ENCODE results near the gene SENP3.
A peak's percentile ranks its signal among the peaks of the same experiment; 100 is the strongest.

Gene SENP3

DNA sequence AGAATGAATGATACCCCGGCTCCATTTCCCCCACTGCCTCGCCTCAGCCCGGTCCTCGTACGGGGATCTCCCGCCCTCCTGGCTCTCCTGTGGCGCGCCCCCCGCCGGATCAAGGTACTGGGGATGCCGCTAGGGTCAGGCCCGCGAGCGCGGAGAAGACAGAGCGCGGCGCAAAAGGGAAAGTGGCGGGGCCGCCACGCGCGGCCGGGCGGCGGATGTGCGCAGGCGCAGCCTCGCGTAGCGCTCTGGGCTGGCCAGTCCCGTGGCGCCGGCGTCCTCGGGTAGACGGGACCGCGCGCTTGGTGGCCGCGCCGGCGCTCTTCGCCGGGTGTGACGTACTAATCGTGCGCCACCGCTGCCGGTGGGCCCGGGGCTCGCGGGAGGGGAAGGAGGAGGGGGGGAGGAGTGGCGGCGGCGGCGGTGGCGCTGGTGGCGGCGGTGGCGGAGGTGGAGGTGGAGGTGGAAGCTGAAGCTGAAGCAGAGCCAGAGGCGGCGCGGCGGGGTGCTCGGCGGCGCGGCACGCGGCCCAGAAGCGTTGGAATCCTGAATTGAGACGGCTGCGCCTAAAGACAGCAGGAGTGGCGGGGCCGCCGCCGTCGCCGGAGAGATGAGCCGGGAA lies at the start of gene SENP3:
Gene SENP3 (plus strand): TSS at position 331 of the 619 bp plus-strand sequence. CDS start 1,158 bp downstream, outside the sequence.
- DNase-seq (ENCODE audit: low spot score): peak; percentile 99

DNA sequence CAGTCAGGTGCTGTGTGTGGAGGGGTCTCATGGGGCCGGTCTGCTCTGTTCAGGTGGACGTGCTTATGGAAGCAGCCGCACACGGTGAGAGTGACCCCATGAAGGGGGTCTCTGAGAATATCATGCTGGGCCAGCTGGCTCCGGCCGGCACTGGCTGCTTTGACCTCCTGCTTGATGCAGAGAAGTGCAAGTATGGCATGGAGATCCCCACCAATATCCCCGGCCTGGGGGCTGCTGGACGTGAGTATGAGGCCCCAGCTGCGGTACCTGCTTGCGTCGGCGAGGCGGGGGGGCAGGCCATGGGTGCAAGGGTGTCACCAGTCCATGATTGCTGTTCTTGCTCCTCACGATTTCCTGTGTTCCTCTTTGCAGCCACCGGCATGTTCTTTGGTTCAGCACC lies 49.6 kb upstream of the SENP3 start:
- no peak for DNase-seq (ENCODE audit: low spot score)

DNA sequence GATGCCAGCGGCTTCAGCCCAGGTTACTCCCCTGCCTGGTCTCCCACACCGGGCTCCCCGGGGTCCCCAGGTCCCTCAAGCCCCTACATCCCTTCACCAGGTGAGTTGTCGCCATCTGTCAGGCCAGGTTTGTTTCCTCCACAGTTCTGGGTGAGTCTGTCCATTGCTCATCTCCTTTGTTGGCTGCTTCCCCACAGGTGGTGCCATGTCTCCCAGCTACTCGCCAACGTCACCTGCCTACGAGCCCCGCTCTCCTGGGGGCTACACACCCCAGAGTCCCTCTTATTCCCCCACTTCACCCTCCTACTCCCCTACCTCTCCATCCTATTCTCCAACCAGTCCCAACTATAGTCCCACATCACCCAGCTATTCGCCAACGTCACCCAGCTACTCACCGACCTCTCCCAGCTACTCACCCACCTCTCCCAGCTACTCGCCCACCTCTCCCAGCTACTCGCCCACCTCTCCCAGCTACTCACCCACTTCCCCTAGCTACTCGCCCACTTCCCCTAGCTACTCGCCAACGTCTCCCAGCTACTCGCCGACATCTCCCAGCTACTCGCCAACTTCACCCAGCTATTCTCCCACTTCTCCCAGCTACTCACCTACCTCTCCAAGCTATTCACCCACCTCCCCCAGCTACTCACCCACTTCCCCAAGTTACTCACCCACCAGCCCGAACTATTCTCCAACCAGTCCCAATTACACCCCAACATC lies 48.7 kb upstream of the SENP3 start:
- no peak for DNase-seq (ENCODE audit: low spot score)

DNA sequence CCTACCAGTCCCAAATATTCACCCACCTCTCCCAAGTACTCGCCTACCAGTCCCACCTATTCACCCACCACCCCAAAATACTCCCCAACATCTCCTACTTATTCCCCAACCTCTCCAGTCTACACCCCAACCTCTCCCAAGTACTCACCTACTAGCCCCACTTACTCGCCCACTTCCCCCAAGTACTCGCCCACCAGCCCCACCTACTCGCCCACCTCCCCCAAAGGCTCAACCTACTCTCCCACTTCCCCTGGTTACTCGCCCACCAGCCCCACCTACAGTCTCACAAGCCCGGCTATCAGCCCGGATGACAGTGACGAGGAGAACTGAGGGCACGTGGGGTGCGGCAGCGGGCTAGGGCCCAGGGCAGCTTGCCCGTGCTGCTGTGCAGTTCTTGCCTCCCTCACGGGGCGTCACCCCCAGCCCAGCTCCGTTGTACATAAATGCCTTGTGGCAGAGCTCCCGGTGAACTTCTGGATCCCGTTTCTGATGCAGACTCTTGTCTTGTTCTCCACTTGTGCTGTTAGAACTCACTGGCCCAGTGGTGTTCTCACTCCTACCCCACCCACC lies 47.8 kb upstream of the SENP3 start:
- DNase-seq (ENCODE audit: low spot score): no peak

DNA sequence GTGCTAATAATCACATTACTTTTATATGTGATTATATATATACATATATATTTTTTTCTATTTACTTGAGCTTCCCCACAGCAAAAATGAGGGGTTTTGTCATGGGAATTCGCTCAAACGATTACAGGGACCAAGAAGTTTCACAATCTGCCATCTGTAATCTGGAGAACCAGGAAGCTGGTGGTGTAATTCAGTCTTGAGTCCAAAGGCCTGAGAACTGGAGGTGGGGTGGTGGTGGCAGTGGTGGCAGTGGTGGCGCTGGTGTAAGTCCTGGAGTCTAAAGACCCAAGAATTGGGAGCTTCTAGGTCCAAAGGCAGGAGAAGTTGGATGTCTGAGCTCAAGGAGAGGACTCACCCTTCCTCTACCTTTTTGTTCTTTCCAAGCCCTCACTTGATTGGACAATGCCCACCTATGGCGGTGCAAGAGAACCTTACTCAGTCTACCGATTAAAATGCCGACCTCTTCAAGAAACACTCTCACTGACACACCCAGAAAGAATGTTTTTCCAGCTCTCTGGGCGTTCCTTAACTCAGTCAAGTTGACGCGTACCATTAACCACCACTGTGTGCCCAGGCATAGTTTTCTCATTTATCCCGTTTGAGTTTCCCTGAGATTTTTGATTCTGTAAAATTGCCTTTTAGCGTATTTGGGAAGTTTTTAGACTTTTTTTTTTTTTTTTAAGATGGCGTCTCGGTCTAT lies 45.7 kb upstream of the SENP3 start:
- DNase-seq (ENCODE audit: low spot score): no peak

DNA sequence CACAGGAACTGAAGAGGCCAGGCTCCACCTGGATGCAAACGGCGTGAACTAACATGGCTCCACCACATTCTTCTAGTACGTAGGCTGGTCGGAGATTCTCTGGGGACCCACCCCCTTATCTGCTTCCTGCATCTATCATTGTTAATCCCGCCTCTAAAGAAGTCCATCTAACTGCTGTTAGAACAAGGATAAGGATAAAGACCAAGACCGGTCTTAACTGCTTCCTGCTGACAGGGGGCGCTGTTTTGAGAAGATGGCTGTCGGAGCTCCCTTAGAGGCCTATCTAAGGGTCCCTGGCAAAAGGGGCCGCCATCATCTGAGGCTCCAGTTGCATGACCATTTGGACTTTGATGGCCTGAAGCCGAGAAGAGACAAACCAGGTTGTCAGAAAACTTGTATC lies 38.7 kb upstream of the SENP3 start:
- no peak for DNase-seq (ENCODE audit: low spot score)

DNA sequence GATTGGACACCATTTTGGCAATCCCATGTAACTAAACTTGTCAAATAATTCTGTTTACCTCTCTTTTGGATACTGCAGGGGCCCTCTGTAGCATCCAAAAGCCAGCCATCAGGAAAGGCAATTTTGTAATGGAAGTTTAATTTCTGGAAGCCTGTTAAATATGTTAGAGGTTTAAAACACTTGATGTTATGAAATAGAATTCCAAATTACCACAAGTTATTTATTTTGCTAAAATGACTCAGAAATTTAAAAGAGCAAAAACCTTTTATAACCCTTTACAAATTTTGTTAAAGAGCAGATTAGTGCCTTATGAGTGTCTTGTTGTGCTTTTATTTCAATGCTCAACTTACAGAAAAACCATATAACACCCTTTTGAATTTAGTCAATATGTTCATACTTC lies 32.9 kb upstream of the SENP3 start:
- DNase-seq (ENCODE audit: low spot score): no peak

DNA sequence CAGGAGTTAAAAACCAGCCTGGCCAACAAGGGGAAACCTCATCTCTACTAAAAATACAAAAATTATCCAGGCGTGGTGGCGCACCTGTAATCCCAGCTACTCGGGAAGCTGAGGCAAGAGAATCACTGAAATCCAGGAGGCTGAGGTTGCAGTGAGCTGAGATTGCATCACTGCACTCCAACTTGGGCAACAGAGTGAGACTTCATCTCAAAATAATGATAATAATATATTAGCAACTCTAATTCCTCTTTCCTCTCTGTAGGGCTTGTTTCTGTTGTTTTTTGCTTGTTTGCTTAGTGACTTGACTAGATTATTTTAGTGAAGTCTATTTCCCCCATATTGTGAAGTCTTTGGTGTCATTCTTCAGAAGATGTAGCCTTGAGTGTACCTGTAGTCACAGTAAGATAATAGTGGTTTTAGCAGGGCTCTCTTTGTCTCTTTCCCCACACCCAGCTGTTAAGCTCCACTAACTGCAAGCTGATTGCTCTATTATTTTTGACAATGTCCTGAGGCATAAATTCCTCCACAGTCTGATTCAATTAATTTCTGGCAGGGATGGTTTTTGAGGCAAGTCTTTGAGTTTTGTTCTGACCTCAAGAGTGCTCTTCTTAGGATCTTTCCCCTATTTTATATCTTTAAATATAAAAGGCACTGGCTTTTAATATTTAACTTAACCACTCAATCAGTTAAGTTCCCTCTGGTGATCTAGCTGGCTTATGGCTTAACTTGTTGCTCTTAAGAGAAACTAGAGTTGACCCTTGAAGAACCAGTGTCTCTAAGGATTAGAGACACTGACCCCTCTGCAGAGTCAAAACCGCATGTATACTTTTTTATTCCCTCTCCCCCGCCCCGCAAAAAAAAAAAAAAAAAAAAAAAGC lies 31.5 kb upstream of the SENP3 start:
- no peak for DNase-seq (ENCODE audit: low spot score)

DNA sequence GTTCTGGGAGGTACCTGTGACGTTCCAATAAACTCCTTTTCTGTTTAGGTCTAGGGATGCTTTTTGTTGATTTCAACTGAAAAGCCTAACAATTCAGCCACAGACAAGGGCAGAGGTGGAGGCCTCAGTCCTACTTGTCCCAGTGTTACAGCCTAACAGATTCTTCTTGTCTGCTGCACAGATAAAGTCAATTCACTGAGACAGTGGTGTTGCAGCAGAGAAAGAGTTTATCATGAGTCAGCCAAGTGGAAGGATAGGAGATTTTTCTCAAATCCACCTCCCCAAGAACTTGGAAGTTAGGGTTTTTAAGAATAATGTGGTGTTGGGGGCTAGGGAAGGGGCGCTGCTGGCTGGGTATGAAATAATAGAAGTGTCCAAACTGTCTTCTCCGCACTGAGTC lies 23.7 kb upstream of the SENP3 start:
- no peak for DNase-seq (ENCODE audit: low spot score)

DNA sequence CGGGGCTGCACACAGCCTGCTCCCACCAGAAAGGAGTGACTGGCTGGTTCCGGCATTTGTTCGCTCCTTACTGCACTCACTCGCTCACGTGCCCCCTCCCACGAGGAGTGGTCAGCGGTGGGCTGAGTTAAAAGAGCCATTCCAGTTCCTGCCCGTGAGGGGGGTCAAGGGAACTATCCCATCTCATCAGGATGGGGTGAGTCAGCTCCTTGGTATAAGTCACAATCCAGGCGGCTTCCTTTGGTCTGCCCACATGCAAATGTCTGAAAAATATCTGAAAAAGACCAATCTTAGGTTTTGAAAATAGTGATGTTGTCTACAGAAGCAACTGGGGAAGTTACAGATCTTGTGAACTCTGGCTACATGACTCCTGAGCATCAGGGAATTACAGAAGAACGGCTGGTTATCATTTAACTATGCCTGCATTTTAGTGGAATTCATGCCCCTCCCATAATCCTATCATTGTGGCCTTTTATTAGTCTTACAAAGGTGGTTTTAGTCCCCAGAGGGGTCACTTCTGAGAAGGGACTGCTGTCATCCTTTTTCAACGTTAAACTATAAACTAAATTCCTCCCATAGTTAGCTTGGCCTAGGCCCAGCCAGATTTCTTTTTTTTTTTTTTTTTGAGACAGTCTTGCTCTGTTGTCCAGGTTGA lies 22.7 kb upstream of the SENP3 start:
- DNase-seq (ENCODE audit: low spot score): no peak

DNA sequence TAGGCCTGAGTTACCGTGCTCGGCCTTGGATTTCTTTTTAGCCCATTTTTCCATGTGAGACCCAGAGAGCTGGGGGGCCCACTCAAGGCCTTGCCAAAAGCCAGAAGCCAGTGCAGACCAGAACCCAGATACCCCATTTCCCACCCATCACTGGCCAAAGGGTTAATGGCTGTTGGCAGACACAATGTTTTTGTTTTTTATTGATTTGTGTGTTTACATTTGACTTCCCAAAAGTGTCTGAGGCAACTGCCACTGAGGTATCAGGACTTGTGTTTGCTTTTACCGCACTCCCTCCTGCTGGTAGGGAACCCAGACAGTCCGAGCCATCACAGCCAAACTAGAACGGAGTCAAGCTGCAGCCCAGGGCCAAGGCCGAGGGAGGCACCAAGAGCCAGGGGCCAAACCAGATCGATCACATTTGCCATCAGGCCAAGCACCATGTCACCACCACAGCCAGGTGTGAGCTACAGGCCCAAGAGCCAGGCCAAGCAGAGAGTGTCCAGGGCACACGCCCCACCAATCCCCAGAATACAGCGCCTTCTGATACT lies 20.6 kb upstream of the SENP3 start:
- DNase-seq (ENCODE audit: low spot score): no peak

DNA sequence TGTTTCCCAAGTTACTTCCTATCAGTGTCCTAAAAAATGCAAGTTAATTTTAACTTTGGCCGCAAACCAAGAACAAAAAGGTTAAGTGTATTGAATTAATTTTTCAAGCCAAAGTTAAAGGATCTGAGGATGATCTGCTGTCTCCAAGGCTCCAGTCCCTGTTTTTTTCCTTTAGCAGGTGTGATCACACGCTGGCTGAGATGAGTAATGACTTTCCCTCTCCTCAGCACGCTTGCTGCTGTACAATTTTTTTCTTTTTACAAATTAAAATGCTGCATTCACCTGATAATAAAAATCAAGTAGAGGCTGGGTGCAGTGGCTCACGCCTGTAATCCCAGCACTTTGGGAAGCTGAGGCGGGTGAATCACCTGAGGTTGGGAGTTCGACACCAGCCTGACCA lies 16.8 kb upstream of the SENP3 start:
- DNase-seq (ENCODE audit: low spot score): no peak

DNA sequence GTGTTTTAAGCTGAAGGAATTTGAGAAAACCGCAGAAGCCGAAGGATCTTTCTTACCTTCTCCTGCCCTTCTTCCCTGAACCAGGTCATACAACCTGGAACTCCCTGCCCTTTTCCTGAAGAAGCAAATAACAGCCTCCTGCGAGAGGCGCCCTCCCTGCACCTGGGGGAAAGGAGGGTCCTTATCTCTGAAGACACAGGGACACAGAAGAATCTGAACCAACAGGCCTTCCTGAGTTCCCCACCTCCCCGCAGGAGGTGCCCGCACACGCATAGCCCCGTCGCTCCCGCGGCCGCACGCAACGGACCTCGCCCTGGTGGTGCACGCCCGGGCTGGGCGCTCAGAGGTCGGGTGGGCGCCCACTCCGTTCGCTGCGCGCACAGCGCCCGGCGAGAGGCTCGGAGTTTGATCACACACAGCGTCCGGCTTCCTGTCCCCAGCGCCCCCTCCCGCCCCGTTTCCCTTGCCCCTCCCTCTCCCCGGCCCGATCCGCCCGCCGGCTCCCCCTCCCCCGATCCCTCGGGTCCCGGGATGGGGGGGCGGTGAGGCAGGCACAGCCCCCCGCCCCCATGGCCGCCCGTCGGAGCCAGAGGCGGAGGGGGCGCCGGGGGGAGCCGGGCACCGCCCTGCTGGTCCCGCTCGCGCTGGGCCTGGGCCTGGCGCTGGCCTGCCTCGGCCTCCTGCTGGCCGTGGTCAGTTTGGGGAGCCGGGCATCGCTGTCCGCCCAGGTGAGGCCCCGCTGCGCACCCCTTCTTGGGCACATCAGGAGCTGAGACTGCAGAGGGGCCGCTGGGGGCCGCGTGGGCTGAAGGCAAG lies 12.9 kb upstream of the SENP3 start, which contains the start of gene TNFSF12:
Gene TNFSF12 (plus strand): TSS at position 474 of the 816 bp plus-strand sequence. CDS start 96 bp downstream, at position 570.
- peak; percentile 59 for DNase-seq (ENCODE audit: low spot score)

DNA sequence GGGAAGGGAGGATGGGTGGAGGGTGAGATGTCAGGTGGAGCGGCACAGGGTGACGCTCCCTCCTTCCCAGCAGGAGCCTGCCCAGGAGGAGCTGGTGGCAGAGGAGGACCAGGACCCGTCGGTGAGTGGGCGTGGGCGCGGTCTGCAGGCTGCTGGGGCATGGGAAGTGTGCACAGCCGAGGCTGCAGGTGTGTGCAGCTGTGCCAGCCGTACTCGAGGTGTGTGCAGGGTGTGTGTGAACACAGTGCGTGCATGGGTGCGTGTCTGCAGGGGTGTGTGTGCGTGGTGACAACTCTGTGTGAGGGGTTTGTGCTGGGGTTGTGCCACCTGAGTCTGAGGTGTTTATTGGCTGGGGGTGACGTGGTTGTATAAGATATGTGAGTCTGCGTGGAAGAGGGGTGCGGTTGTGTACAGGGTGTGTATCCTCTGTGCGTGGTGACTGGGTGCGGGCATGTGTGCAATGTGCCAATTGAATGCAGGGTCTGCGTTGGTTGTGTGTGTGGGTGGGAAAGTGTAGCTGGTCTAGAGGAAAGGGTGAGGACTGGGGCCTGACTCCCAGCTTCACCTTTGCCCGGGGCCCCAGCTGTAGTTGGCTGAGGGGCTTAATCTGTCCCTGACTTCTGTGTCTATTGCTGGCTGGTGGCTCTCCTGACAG lies 12.2 kb upstream of the SENP3 start:
- no peak for DNase-seq (ENCODE audit: low spot score)

DNA sequence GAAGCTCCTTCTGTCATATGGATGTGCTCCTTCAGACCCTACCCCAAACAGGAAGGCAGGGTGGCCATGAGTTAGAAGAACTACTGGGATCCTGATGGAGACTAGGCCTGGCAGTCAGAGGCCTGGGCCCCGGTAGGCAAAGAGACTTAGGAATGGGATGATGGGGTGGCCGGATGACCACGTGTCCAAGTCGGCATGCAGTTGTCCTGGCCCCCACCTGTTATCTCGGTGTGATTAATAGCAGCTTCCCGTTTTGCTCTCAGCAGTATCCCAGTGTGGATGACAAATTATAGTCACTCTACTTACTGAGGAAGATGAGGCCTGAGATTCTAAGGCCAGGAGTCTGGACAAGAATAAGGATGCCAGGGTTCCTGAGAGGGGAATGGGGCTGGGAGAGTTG lies 11.4 kb upstream of the SENP3 start:
- DNase-seq (ENCODE audit: low spot score): no peak

DNA sequence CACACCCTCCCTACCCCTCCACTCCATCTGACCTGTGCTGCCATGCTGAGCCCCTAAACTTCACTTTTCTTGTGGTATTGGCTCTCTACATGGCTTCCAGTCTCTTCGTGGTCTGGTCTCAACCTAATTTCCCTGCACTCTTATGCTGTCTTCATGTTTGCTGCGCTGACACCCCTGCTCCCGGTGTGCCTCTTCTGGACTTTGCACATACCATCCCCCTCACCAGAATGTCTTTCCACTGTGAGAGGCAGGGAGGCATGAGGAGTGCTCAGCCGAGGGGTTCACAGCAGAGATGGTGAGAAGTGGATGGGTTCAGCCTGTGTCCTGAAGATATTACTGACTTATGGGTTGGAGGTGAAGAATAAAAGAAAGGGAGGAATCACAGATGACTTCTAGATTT lies 10.3 kb upstream of the SENP3 start:
- no peak for DNase-seq (ENCODE audit: low spot score)

DNA sequence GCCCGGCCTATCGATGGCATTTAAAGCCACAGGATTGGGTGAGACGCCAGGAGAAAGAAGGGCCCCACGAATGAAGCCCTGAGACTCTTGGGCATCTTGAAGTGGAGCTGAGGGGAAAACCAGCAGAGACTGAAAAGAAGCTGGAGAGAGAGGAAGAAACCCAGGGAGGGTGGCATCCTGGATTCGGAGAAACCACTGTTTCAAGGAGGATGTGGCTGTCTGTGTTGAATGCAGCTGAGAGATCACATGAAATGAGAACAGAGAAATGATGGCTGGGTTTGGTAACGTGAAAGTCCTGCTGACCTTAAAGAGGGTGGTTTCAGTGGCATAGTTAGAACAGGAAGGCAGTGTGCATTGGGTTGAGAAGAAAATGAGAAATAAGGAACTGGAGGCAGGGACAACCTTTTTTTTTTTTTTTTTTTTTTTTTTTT lies 9.1 kb upstream of the SENP3 start:
- DNase-seq (ENCODE audit: low spot score): no peak

DNA sequence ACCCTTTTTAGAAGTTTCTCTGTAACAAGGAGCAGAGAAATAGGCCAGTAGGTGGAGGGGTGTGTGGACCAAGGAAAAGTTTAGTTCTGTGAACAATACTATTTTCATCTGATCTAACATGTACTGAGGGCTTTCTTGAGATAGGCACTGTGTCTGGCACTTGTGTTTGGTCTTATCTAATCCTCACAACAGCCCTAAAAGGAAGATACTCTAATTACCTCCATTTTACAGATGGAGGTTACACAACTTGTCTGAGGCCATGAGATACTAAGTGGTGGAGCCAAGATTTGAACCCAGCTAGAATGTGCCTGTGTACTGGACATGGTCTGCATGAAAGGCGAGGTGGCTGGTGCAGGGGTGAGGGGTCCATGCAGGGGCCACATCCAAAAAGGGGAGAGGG lies 8.4 kb upstream of the SENP3 start:
- DNase-seq (ENCODE audit: low spot score): no peak

DNA sequence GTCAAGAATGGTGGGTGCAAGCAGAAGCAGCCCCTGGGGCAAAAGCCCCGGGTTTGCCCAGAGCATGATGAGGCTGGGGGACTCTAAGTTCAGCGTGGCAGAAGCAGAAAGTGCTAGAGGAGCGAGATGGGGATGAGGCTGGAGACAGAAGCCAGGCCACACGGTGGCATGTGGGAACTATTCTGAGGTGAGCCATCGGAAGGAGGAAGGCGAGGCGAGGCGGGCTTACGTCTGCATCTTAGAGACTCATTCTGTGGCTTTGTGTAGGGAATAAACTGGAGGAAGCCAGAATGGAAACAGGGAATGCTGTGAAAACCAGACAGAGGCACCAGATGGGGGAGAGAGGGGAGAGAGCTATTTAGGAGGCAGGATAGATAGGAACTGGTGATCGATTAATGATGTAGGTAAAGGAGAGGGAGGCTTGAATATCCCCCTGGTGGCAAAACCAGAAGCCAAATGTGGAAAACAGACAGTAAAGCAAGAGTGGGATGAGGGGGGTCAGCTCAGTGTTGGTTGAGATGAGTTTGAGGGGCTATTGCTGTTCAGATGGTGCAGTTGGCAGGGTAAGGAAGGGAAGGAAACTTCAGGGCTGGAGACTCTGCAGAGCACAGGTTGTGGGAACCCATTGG lies 6.3 kb upstream of the SENP3 start:
- no peak for DNase-seq (ENCODE audit: low spot score)
